HEK293T (cell line): ENCODE results near the gene CXCL6.

Experiments
- CTBP1 ChIP-seq: fragments of 450-650 bp; IDR thresholded peaks from 2 replicates; pipeline ENCODE4 v1.6.1; 2016; ENCODE audit warnings: borderline replicate concordance
- FOXA1 ChIP-seq: fragments of 450-650 bp; IDR thresholded peaks from 2 replicates; pipeline ENCODE4 v1.6.1; 2016; ENCODE audit warnings: mild to moderate bottlenecking
- FOXK2 ChIP-seq: fragments of 450-650 bp; IDR thresholded peaks from 2 replicates; pipeline ENCODE4 v1.6.1; 2016; ENCODE audit warnings: mild to moderate bottlenecking
- SP1 ChIP-seq: fragments of 450-650 bp; IDR thresholded peaks from 2 replicates; pipeline ENCODE4 v1.6.1; 2017
- TF ChIP-seq, protein P1 (sequence below): fragments of 450-650 bp; IDR thresholded peaks from 2 replicates; pipeline ENCODE4 v1.6.1; 2016

DNA sequence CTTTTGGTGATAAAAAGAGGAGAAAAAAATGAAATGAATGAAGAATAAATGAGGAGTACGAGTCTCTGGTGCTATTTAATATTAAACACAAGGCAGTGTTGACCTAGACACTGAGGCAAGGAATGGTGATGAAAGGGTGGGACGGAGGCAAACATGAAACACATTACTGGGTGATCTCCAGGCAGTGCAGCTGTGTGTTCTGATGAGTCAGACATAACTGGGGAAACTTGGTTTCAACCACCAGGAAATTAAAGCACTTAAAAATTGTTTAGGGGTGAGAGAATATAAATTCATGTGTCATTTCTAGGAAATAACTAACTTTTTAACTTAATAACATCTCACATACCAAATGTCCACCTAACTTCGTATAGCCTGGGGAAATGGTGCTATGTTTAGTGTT lies 19.7 kb upstream of the CXCL6 start:
- TF ChIP-seq, protein P1, sequence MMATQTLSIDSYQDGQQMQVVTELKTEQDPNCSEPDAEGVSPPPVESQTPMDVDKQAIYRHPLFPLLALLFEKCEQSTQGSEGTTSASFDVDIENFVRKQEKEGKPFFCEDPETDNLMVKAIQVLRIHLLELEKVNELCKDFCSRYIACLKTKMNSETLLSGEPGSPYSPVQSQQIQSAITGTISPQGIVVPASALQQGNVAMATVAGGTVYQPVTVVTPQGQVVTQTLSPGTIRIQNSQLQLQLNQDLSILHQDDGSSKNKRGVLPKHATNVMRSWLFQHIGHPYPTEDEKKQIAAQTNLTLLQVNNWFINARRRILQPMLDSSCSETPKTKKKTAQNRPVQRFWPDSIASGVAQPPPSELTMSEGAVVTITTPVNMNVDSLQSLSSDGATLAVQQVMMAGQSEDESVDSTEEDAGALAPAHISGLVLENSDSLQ = no peak
- TF ChIP-seq FOXK2 (no peak), SP1 (no peak), FOXA1 (no peak), CTBP1 (no peak)
